Stimulated activated CD4-positive, alpha-beta T cell treated with anti-CD3 and anti-CD28 coated beads, Interleukin-2, amount 100 ng/mL, for 48 hours (primary cell): ENCODE results near the gene GABRG2.

Experiments
- DNase-seq, 2 donors: peaks; one replicate each; pipeline ENCODE4 v3.0.0-alpha.2; 2020

The GABRG2 gene

DNA sequence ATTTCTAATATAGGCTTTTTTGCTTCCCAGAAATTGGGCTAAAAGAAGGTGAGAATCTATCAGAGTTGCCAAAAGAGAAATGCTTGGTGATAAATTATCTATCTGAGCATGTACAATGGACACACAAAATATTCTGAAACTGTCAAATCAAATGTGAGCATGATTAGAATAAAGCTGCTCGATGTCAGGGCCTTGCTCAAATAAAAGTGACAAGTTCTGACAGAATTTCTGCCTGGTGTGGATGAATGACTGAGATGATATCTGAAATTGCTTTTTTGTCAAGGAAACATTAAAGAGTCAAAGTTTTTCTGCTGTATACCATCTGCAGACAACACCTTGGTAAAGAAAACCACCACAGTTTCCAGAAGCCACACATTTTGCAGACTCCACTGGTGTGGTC, 128.8 kb downstream of the GABRG2 start:
- DNase-seq = no peak

DNA sequence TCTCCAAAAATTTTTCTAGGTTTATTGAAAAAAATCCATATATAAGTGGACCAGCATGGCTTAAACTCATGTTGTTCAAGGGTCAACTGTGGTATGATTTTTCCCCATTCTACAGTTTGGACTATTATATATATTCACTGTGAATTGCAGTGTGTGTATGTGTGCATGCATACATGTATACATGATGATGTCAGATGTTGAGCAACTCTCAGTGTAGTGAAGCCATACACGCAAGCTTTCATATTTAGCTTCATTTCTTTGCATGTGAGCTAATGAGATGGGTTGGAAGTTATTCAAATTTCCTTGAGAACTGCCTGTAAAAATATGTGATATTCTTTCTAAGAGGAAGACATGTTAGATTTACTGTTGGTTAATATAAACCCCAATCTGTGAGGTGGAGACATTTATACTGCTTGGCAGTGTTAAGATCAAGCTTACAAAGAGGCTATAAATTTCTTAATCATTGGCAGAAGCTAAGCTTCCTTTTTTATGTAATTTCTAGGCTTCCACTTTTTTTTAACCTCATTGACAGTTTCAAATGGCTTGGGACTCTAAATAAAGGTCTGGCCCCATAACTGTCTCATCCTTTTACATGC, 134.8 kb downstream of the GABRG2 start:
- no peak for DNase-seq
